Measurements from ENCODE around the gene F12. TPM values are rescaled to one million over a fixed set of nuclear protein-coding genes. Genes with fewer than 3 reads are reported as not detected.
A peak's percentile ranks its signal among the peaks of the same experiment; 100 is the strongest.

F12 gene
- polyA plus RNA-seq, 3 donors: 1.4 to 5.5 (median 1.5) TPM

- Mint-ChIP-seq H3K27ac (peak overlapping the region in 3 of 7 donors; percentile 63 to 87 (median 65)), H3K4me3 (peak overlapping the region; percentile 78 to 84), H3K9me3 (peaks cover 0 to 9% (median 0%) of the 10 kb centered on the region in 7 donors), H3K27me3 (ENCODE audit: low read depth in 3 of 3) (peaks cover 32 to 47% (median 36%) of the 10 kb centered on the region in 3 donors), H3K4me1 (peaks cover 25% of the 10 kb centered on the region), H3K36me3 (peaks cover 0 to 7% of the 10 kb centered on the region in 2 donors)
- H3K4me1 ChIP-seq (ENCODE audit: control insufficient read depth in 1 of 2, insufficient read depth in 2 of 2, low read length in 2 of 2): peaks cover 36 to 43% of the 10 kb centered on the region in 2 donors
- H3K79me2 ChIP-seq (ENCODE audit: insufficient read depth, low read length): no peaks in the 10 kb centered on the region
- intact Hi-C loops (cut with micrococcal nuclease): loop anchor here (1.0 to 5.0 kb wide), 6 partner anchors 26 to 148 kb away; partner anchors contain the start of genes GRK6 (in 1 of the 2) and PDLIM7 (in 1 of the 2)
- H3K4me3 ChIP-seq (replicated peaks in 1 of 3; ENCODE audit: low read depth in 2 of 3, low read length in 3 of 3): peak overlapping the region; percentile 35 to 77 (median 38)
- peak; percentile 45 for TF ChIP-seq CTCF (IDR thresholded peaks at IDR 0.05)
- peak overlapping the region; percentile 69 for H3K9ac ChIP-seq (ENCODE audit: insufficient read depth, low read length, poor library complexity, severe bottlenecking)
- H3K9me3 ChIP-seq (replicated peaks in 1 of 2; ENCODE audit: control insufficient read depth in 1 of 2, insufficient read depth in 1 of 2, low read length in 2 of 2): no peaks in the 10 kb centered on the region
- DNase-seq: peak; percentile 43 to 64 (median 47)
- H3K27ac ChIP-seq (ENCODE audit: low read depth in 1 of 2, low read length in 2 of 2): peak overlapping the region in 1 of 2 donors; percentile 34
- H2AFZ ChIP-seq (ENCODE audit: insufficient read depth, low read depth, low read length, poor library complexity, severe bottlenecking): peak overlapping the region; percentile 61
- H3K36me3 ChIP-seq (replicated peaks in 1 of 2; ENCODE audit: control insufficient read depth in 1 of 2, insufficient read depth in 2 of 2, low read length in 2 of 2): no peaks in the 10 kb centered on the region
- WGBS (ENCODE audit: insufficient coverage): under 1% methylated on average over 80 of the region's 80 CpGs
- peak overlapping the region; percentile 86 for H3K4me2 ChIP-seq (replicated peaks; ENCODE audit: extremely low read depth, low read length, poor library complexity, severe bottlenecking)
- H4K20me1 ChIP-seq (ENCODE audit: insufficient read depth, low read length): peaks cover 9% of the 10 kb centered on the region
- peaks cover 0 to 30% of the 10 kb centered on the region in 2 donors for H3K27me3 ChIP-seq (ENCODE audit: control insufficient read depth in 2 of 2, insufficient read depth in 2 of 2, low read length in 2 of 2)
These were observed 45.8 kb upstream of the F12 start for GRCh38 chr5:177455036-177455660.

GRCh38 chr5:177454397-177455035, 45.2 kb upstream of the F12 start:
- H3K9me3 ChIP-seq (replicated peaks in 1 of 2; ENCODE audit: control insufficient read depth in 1 of 2, insufficient read depth in 1 of 2, low read length in 2 of 2): no peaks in the 10 kb centered on the region
- peak; percentile 91 to 95 (median 95) for DNase-seq
- H4K20me1 ChIP-seq (ENCODE audit: insufficient read depth, low read length): peaks cover 9% of the 10 kb centered on the region
- peak overlapping the region; percentile 86 for H3K4me2 ChIP-seq (replicated peaks; ENCODE audit: extremely low read depth, low read length, poor library complexity, severe bottlenecking)
- Mint-ChIP-seq H3K9me3 (peaks cover 0 to 9% (median 0%) of the 10 kb centered on the region in 7 donors), H3K27me3 (ENCODE audit: low read depth in 3 of 3) (peaks cover 37 to 51% (median 42%) of the 10 kb centered on the region in 3 donors), H3K4me1 (peaks cover 25% of the 10 kb centered on the region), H3K27ac (peak overlapping the region in 3 of 7 donors; percentile 58 to 65 (median 63)), H3K4me3 (peak overlapping the region; percentile 73 to 85), H3K36me3 (peaks cover 0 to 7% of the 10 kb centered on the region in 2 donors)
- peaks cover 0 to 37% of the 10 kb centered on the region in 2 donors for H3K27me3 ChIP-seq (ENCODE audit: control insufficient read depth in 2 of 2, insufficient read depth in 2 of 2, low read length in 2 of 2)
- intact Hi-C loops (cut with micrococcal nuclease): loop anchor here (1.0 to 5.0 kb wide), 6 partner anchors 26 to 147 kb away; partner anchors contain the start of genes GRK6 (in 1 of the 2) and PDLIM7 (in 1 of the 2)
- H3K4me3 ChIP-seq (replicated peaks in 1 of 3; ENCODE audit: low read depth in 2 of 3, low read length in 3 of 3): peak overlapping the region; percentile 32 to 77 (median 35)
- H3K79me2 ChIP-seq (ENCODE audit: insufficient read depth, low read length): no peaks in the 10 kb centered on the region
- H3K9ac ChIP-seq (ENCODE audit: insufficient read depth, low read length, poor library complexity, severe bottlenecking): peak overlapping the region; percentile 69
- WGBS (ENCODE audit: insufficient coverage): under 1% methylated on average over 84 of the region's 84 CpGs
- peak; percentile 85 for TF ChIP-seq CTCF (IDR thresholded peaks at IDR 0.05)
- H3K4me1 ChIP-seq (ENCODE audit: control insufficient read depth in 1 of 2, insufficient read depth in 2 of 2, low read length in 2 of 2): peaks cover 36 to 43% of the 10 kb centered on the region in 2 donors
- no peaks in the 10 kb centered on the region for H3K36me3 ChIP-seq (replicated peaks in 1 of 2; ENCODE audit: control insufficient read depth in 1 of 2, insufficient read depth in 2 of 2, low read length in 2 of 2)
- peak overlapping the region in 1 of 2 donors; percentile 51 for H3K27ac ChIP-seq (ENCODE audit: low read depth in 1 of 2, low read length in 2 of 2)
- H2AFZ ChIP-seq (ENCODE audit: insufficient read depth, low read depth, low read length, poor library complexity, severe bottlenecking): peak overlapping the region; percentile 61
